HCT116 (cell line): ENCODE data around the gene SLAMF7. TPM values are rescaled to one million over a fixed set of nuclear protein-coding genes. Genes with fewer than 3 reads are reported as not detected.

Experiments used
- ATAC-seq: fragments of 200-7000 bp; cut with Tn5 transposase; 2 replicates; pipeline ENCODE4 v1.9.1; 2020; ENCODE audit warnings: mild to moderate bottlenecking, moderate library complexity
- BruUV-seq: library from RNA; stranded (reverse); fragments of 400-500 nt; replicated peaks from 2 replicates; lab custom pipeline; 2021; lab: Mats Ljungman, UMichigan
- CTCF ChIA-PET: fragments of 300-600 bp; sonication (Branson Sonifier 250); formaldehyde crosslinking; loops from one replicate; lab custom pipeline; 2021; ENCODE audit warnings: antibody characterized with exemption; lab: Charles Lee
- POLR2A ChIA-PET: fragments of 300-600, 350-600 bp; sonication (Branson Sonifier 250); formaldehyde crosslinking; loops from one replicate; lab custom pipeline; 2021; ENCODE audit warnings: antibody characterized with exemption; lab: Charles Lee
- RAD21 ChIA-PET, 2 experiments: fragments of 300-600 bp; sonication (Branson Sonifier 250); formaldehyde crosslinking; loops; one replicate each; lab custom pipeline; 2023; ENCODE audit warnings: low total read pairs in 2 of 2; ENCODE audit not compliant: uncharacterized antibody in 2 of 2, unreplicated experiment in 2 of 2, low non-redundant PET in 1 of 2; lab: Charles Lee
- DNase-seq: peaks from one replicate; pipeline ENCODE4 v3.0.0-alpha.2; 2010; ENCODE audit warnings: low read depth, low spot score
- H2AFZ ChIP-seq: fragments of 200-600 bp; shearing (Covaris generic), sonication (generic); 2 replicates; pipeline ENCODE4 v1.6.1; 2017; ENCODE audit warnings: low read depth, mixed run types, mixed read lengths, antibody characterized with exemption, low read length; ENCODE audit not compliant: poor library complexity, severe bottlenecking
- H3K27ac ChIP-seq: 2 replicates; pipeline ENCODE4 v1.5.1; 2012; ENCODE audit warnings: low read depth, low read length
- H3K27me3 ChIP-seq: fragments of 200-600 bp; sonication (generic); 2 replicates; pipeline ENCODE4 v1.6.1; 2016; ENCODE audit warnings: mixed run types, low read length, mixed read lengths; ENCODE audit not compliant: insufficient read depth
- H3K36me3 ChIP-seq, 2 experiments: fragments of 200-500 bp in 1 of 2; fragments of 200-600 bp in 1 of 2; sonication (Bioruptor generic) in 1 of 2; sonication (generic) in 1 of 2; 2 replicates each; pipeline versions ENCODE4 v1.5.1 to v1.6.1; 2014 to 2016; ENCODE audit warnings: low read length in 2 of 2, inconsistent platforms in 1 of 2, mixed read lengths in 1 of 2, mixed run types in 1 of 2; ENCODE audit not compliant: insufficient read depth in 2 of 2, control insufficient read depth in 1 of 2
- H3K4me1 ChIP-seq, 2 experiments: fragments of 200-600 bp in 1 of 2; sonication (generic) in 1 of 2; 2 replicates each; pipeline versions ENCODE4 v1.5.1 to v1.6.1; 2012 to 2017; ENCODE audit warnings: low read length in 2 of 2, inconsistent platforms in 1 of 2, mild to moderate bottlenecking in 1 of 2, mixed read lengths in 1 of 2, mixed run types in 1 of 2, moderate library complexity in 1 of 2; ENCODE audit not compliant: insufficient read depth in 2 of 2, control insufficient read depth in 1 of 2
- H3K4me2 ChIP-seq: fragments of 200-600 bp; sonication (generic); 2 replicates; pipeline ENCODE4 v1.6.1; 2017; ENCODE audit warnings: mixed run types, low read length, mixed read lengths
- H3K4me3 ChIP-seq, 2 experiments: fragments of 200-600 bp in 1 of 2; sonication (generic) in 1 of 2; replicated peaks in 1 of 2; 2 replicates each; pipeline ENCODE4 v1.5.1; 2011 to 2016; ENCODE audit warnings: low read length in 2 of 2, control low read depth in 1 of 2, low read depth in 1 of 2, mild to moderate bottlenecking in 1 of 2, mixed read lengths in 1 of 2, mixed run types in 1 of 2
- H3K79me2 ChIP-seq: fragments of 200-600 bp; sonication (generic); 2 replicates; pipeline ENCODE4 v1.6.1; 2017; ENCODE audit warnings: mild to moderate bottlenecking, mixed run types, low read length, moderate library complexity, mixed read lengths; ENCODE audit not compliant: insufficient read depth
- H3K9ac ChIP-seq: fragments of 200-600 bp; sonication (generic); 2 replicates; pipeline ENCODE4 v1.6.1; 2016; ENCODE audit warnings: low read length, mixed read lengths
- H3K9me2 ChIP-seq: fragments of 200-600 bp; sonication (generic), shearing (Covaris generic); 2 replicates; pipeline ENCODE4 v1.6.1; 2017; ENCODE audit warnings: mixed run types, mild to moderate bottlenecking, moderate library complexity; ENCODE audit not compliant: insufficient read depth
- H3K9me3 ChIP-seq, 2 experiments: fragments of 200-500 bp in 1 of 2; fragments of 200-600 bp in 1 of 2; sonication (Bioruptor generic) in 1 of 2; sonication (generic) in 1 of 2; 2 replicates each; pipeline ENCODE4 v1.6.1; 2014 to 2017; ENCODE audit warnings: low read length in 2 of 2, mixed read lengths in 2 of 2, inconsistent platforms in 1 of 2, low read depth in 1 of 2, mild to moderate bottlenecking in 1 of 2, mixed run types in 1 of 2, moderate library complexity in 1 of 2; ENCODE audit not compliant: control insufficient read depth in 1 of 2, insufficient read depth in 1 of 2
- H4K20me1 ChIP-seq: fragments of 200-600 bp; sonication (generic), shearing (Covaris generic); 2 replicates; pipeline ENCODE4 v1.6.1; 2017; ENCODE audit warnings: mixed run types, mild to moderate bottlenecking, moderate library complexity; ENCODE audit not compliant: insufficient read depth
- ATF3 ChIP-seq: IDR thresholded peaks from 2 replicates; pipeline ENCODE4 v1.6.1; 2012
- CTCF ChIP-seq, 3 experiments: fragments of 200-600 bp in 1 of 3; sonication (generic) in 1 of 3; IDR thresholded peaks in 2 of 3; conservative IDR thresholded peaks in 1 of 3; 2 replicates each; pipeline ENCODE4 v1.5.1; 2012 to 2017; ENCODE audit warnings: low read depth in 2 of 3, low read length in 2 of 3, antibody characterized with exemption in 1 of 3, borderline replicate concordance in 1 of 3, control low read depth in 1 of 3, mild to moderate bottlenecking in 1 of 3, mixed read lengths in 1 of 3, mixed run types in 1 of 3, moderate library complexity in 1 of 3; ENCODE audit not compliant: insufficient read depth in 1 of 3
- EGR1 ChIP-seq: IDR thresholded peaks from 2 replicates; pipeline ENCODE4 v1.6.1; 2012; ENCODE audit warnings: low read depth
- ELF1 ChIP-seq: IDR thresholded peaks from 2 replicates; pipeline ENCODE4 v1.6.1; 2012; ENCODE audit warnings: low read depth, borderline replicate concordance
- EZH2 ChIP-seq: fragments of 200-600 bp; sonication (generic); IDR thresholded peaks from 2 replicates; pipeline ENCODE4 v1.6.1; 2017; ENCODE audit warnings: antibody characterized with exemption, mixed run types
- EZH2phosphoT487 ChIP-seq: fragments of 200-600 bp; IDR thresholded peaks from 2 replicates; pipeline ENCODE4 v1.6.1; 2018; ENCODE audit warnings: antibody characterized with exemption, borderline replicate concordance
- POLR2A ChIP-seq: IDR thresholded peaks from 2 replicates; pipeline ENCODE4 v1.7.0; 2011; ENCODE audit warnings: borderline replicate concordance; ENCODE audit not compliant: insufficient read depth, insufficient read length; ENCODE audit errors: extremely low read depth
- POLR2AphosphoS5 ChIP-seq: IDR thresholded peaks from 2 replicates; pipeline ENCODE4 v1.6.1; 2011; ENCODE audit warnings: mild to moderate bottlenecking, low read depth, low read length, moderate library complexity
- SIN3A ChIP-seq: IDR thresholded peaks from 2 replicates; pipeline ENCODE4 v1.6.1; 2012; ENCODE audit warnings: low read depth
- SP1 ChIP-seq: IDR thresholded peaks from 2 replicates; pipeline ENCODE4 v1.6.1; 2012; ENCODE audit warnings: low read depth
- SRF ChIP-seq: IDR thresholded peaks from 2 replicates; pipeline ENCODE4 v1.6.1; 2012; ENCODE audit warnings: low read depth
- TCF7L2 ChIP-seq: IDR thresholded peaks from 2 replicates; pipeline ENCODE4 v1.7.0; 2011; ENCODE audit warnings: borderline replicate concordance, inconsistent platforms; ENCODE audit not compliant: insufficient read depth, insufficient read length; ENCODE audit errors: extremely low read depth
- YY1 ChIP-seq: IDR thresholded peaks from 2 replicates; pipeline ENCODE4 v1.6.1; 2011; ENCODE audit warnings: low read length, low read depth, moderate library complexity, mild to moderate bottlenecking; ENCODE audit not compliant: insufficient replicate concordance; ENCODE audit errors: extremely low read depth
- ZFX ChIP-seq: fragments of 450-650 bp; IDR thresholded peaks from 2 replicates; pipeline ENCODE4 v1.6.1; 2017
- ZNF274 ChIP-seq: fragments of 200-500 bp; sonication (Bioruptor generic); IDR thresholded peaks from 2 replicates; pipeline ENCODE4 v1.6.1; 2014; ENCODE audit warnings: mild to moderate bottlenecking, low read depth, low read length, inconsistent platforms
- intact Hi-C: fragments of 100-400 bp; cut with micrococcal nuclease; formaldehyde crosslinking; loops from 2 replicates; pipeline ENCODE4 v1.10.0; 2022
- total RNA-seq: library from RNA; stranded (reverse); gene quantifications from one replicate; pipeline ENCODE4 v1.2.1, GENCODE V29; 2021; ENCODE audit not compliant: unreplicated experiment

Gene SLAMF7
- total RNA-seq, 1 experiment from 2014 or later = 0.34 TPM

- no TSS peak for BruUV-seq
- POLR2A ChIA-PET = no interaction called here
- no peak for DNase-seq
Measured at GRCh38 chr1:160774886-160775719, 36.1 kb downstream of the SLAMF7 start.

More at GRCh38 chr1:160774886-160775719, 36.1 kb downstream of the SLAMF7 start:
- no peaks in the 10 kb centered on the region for H4K20me1 ChIP-seq
- RAD21 ChIA-PET = no interaction called here
- intact Hi-C loops = loop anchor here (5.0 kb wide), 2 partner anchors 48 to 177 kb away; partner anchors contain the start of gene ITLN2
- TF ChIP-seq ELF1 = no peak
- TF ChIP-seq POLR2A = no peak
- no peak for TF ChIP-seq POLR2AphosphoS5
- TF ChIP-seq TCF7L2 = no peak
- no peak for TF ChIP-seq SIN3A
- TF ChIP-seq YY1 = no peak
- no peak for TF ChIP-seq EZH2phosphoT487
- no peak for TF ChIP-seq ZNF274
- no peak for TF ChIP-seq SP1
- TF ChIP-seq ATF3 = no peak
- no peak for TF ChIP-seq CTCF (IDR thresholded peaks at IDR 0.05 in 2 of 3, conservative IDR thresholded peaks at IDR 0.05 in 1 of 3; ENCODE audit: borderline replicate concordance in 1 of 3, insufficient read depth in 1 of 3, low read depth in 2 of 3, low read length in 2 of 3)
- TF ChIP-seq EZH2 = no peak
- no peak for TF ChIP-seq SRF
- TF ChIP-seq EGR1 = no peak
- no peak for TF ChIP-seq ZFX
- CTCF ChIA-PET = interaction anchor here (1.3 to 2.7 kb wide), 2 partner anchors 27 to 178 kb away, joined by 4 to 29 read pairs; partner anchors contain the start of gene ITLN2
- H3K27ac ChIP-seq = no peak overlapping the region
- H3K9me3 ChIP-seq = no peaks in the 10 kb centered on the region
- H3K4me3 ChIP-seq = no peak overlapping the region
- H3K36me3 ChIP-seq = no peaks in the 10 kb centered on the region
- no peaks in the 10 kb centered on the region for H3K79me2 ChIP-seq
- H3K9ac ChIP-seq = no peak overlapping the region
- H3K27me3 ChIP-seq = no peaks in the 10 kb centered on the region
- H3K9me2 ChIP-seq = no peaks in the 10 kb centered on the region
- H3K4me1 ChIP-seq = no peaks in the 10 kb centered on the region
- no peak for ATAC-seq
- no peak overlapping the region for H2AFZ ChIP-seq
- H3K4me2 ChIP-seq = no peak overlapping the region
